NCI-H187 treated with DMSO at 0.1 percent for 48 hours (cell line): Measurements from ENCODE around the gene APBA2.

ENCODE experiments used
- DNase-seq: peaks from one replicate; lab custom pipeline; 2025; lab: John Stamatoyannopoulos, UW

APBA2 gene

DNA sequence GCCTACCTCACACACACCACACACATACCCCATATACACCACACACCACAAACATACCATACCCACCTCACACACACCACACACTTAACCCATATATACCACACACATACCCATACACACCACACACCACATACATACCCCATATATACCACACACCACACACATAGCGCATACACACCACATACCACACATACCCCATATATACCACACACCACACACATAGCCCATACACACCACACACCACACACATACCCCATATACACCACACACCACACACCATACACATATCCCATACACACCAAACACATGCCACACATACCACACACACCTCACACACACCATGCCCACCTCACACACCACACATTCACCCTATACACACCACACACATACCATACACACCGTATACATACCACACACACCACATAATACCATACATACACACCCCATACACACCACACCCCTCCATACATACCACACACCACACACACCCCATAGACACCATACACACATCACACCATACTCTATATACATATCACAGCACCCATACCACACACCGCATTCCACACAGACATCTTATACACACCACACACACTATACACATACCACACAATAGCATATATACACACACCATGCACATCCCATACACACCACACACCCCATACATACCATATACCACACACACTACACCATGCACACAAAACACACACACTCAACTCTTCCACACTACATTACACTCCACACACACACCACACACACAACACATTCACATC is 29.5 kb downstream of the APBA2 start:
- DNase-seq, result no peak

DNA sequence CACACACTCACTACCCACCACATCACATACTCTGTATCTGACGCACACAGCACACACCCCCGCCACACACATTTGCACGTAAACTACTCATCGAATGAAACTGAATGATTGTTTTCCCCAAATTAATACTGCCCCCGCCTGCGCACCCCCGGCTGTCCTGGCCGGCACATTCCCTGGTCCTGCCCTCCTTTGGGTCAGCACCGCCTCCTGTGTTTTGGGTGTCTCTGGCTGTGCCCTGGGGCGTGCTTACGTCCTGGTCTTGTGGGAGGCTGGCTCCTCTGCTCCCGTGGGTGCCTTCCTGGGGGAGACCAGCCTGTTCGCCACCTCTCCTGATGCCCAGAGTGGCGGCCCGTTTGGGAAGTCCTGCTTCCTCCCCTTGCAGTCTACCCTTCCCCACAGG is 30.2 kb downstream of the APBA2 start:
- DNase-seq, result no peak

DNA sequence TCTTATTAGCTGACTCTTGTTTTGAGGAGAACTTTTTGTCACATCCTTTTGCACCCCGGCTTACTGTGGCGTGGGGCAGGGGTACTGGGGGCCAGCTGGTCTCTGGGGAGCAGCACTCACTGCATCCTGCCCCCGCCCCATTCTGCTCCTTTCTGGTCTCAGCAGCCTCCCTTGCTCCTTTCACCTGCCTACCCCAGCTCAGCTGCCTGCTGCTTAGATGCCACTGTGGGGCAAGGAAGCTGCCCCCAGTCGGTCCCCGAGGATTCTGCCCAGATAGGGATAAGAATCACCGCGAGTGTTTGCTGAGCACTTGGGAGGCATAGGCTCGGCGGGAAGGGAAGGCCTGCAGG is 32.0 kb downstream of the APBA2 start:
- DNase-seq, result no peak

DNA sequence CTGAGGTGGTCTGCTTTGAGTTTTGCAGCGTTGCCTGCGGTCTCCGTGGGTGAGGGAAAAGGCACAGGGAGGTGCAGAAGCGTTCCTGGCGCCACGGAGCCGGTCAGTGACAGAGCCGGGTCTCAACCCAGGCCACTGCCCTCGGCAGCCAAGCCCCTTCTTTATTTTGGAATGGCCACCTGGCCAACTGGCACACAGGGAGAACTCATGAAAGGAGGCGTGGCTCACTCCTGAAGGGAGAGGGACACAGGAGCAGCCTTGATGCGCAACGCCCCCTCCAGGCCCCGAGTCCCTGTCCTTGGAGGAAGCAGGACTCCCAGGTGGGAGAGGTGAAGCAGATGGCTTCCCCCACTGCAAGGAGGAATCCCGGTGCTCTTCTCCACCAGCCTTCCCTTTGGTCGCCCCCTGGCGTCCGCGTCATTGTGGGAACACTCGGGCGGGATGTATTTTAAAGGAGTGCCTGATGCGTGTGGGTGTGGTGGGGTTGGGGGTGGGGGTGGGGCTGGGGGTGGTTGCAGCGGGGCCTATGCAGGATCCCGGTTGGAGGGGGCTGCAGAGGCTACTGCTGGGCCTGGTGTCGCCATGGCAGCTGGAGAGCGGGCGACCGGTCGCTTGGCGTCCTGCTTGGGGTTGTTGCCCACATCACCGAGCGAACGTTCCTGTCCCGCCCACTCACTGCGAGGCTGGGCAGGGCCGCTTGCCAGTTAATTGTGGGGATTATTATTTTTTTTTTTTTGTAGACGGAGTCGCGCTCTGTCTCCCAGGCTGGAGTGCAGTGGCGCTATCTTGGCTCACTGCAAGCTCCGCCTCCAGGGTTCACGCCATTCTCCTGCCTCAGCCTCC is 32.6 kb downstream of the APBA2 start:
- no peak for DNase-seq

DNA sequence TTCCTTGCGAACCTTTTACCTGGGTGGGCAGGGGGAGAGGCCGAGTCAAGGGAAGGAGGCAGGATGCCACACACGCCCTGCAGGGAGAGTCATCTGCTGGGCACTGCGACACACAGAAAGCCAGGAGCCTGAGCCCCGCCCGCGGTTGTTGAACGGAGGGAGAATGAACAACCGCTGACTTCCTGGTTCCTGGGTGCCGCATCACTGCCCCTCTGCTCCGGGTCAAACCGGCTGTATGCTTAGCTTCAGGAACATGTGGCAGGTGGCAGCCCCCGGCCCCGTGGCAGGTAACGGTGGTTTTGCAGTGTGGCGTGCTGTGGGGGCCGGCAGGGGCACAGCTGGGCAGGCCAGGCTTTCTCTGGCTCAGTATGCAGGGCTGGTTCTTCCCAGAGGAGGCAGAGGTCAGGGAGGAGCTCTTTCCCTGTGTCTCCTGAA is 33.4 kb downstream of the APBA2 start:
- DNase-seq, result no peak

DNA sequence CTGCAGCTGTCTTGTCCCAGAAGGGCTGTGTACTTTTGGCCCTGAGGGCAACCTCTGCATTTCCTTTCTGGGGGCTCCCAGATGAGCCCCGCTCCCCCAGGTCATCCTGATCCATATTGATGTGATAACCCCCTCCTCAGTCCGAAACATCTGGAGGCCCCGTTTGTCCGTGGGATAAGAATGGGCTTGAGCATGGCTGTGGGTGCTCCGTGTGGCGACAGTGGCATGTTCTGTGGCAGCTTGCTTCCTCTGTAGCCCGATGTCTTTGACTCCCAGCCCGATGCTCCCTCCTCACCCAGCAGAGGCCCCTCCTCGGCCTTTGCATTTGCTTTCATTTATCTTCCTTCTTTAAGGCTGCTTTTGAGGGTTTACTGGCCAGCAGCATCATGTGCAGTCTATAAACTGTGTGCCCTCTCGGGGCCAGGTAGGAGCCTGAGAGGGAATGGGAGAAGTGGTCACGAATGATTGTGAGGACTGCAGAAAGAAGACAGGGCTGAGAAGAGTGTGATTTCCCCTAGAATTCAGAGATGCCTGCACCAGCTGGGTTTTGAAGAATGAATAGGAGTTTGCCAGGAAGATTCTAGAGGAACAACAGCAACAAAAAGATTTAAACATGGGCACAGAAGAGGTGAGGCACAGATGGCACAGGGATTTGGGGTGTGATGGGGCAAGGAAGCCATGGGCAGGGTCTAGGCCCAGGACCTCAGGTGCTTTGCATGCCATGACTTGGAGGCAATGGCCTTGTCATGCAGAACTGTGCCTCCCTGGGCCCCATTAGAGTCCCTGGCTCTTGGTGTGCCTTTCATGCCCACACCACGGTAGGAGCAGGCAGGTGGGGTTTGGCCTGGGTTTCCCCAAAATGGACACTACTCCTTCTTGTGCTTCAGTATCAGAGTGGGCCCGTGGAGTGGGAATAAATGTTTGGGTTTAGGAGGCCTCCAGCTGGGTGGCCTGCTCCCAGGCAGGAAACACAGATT is 34.2 kb downstream of the APBA2 start:
- DNase-seq, result no peak

DNA sequence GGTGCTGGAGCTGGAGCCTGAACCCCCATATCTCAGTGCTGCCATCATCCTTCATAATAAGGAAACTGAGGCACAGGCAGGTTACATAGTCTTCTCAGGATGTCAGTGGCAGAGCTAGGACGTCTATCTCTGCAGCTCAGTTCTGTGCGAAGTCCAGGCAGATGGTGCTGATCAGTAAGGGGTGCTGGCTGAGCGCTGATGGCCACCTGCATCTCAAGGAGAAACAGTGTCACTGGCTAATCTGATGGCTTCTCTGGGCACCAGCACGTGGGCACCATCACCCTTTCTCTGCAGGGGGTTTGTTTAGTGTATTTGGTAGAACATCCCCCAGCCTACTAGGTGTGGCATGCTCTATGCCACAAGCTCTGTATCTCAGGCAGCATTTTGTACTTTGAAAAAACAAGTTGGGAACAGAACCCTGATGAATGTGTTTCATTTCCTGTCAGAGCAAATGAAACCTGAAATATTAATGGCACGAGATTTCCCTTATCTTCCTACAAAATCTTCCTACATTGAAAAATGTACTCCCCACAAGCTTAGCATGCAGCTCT is 35.1 kb downstream of the APBA2 start:
- DNase-seq, result no peak

DNA sequence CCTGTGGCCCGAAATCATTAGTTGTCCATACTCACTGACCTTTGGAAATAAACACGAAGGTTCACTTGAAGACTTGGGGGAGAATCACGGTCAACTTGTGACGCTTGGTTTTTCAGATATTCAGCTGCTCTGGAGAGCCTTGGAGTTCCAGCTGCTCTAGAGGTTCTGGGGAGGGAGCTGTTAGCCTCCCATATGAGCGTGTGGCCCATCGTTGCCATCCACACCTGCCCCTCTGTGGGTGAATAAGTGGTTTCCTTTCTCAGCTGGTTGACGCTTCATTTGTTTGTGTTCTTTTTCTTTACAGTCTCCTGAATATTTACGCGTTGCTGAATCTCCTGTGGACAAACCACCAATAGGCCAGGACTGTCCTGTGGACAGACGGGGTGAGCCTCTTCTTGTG is 35.6 kb downstream of the APBA2 start:
- peak; percentile 1 for DNase-seq

DNA sequence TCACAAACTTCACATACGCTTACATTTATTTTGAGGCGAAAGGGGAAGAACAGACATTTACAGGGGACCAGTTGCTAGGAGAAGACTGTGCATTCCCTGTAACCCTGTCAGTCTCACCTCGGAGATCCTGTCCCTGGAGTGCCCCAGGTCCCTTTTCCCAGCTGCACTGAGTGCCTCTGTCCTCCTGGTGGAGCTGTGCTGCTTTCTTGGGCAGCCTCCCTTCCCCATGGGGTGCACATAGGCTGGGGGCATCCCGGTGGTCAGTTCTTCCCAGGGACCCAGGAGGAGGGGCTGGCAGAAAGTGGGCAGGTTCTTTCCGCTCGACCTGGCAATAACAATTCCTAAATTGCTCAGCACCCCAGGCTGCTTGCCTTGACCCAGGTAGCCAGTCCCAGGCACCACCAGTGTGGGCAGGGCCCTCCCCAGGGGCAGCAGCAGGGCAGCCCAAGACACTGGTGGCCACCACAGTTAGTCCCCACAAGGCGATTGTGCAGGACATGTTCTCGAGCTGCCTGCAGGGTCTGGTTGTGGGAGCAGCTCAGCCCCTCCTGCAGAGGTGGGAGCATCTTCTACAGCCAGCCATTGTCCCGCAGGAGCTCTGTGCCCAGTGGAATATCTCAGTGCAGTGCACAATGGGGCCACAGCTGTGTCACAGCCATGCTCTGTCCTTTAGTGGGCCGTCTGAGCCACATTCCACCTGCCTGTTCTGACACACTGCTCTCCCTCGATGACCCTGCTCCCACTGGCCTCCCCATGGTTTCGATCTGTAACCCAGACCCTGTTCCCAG is 36.3 kb downstream of the APBA2 start:
- DNase-seq, result no peak

DNA sequence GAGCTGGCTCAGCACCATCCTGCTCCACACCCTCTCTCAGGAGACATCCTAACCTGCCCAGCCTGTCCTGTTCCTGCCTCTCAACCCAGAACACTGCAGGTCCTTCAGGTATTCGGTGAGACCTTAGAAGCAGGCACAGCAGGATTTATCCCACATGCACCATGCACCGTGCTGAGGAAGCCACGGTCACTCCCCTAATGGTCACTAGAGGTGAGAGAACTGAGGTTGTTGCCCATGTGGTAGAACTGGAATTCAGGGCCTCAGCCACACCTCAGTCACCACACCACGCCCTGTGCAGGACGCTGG is 36.9 kb downstream of the APBA2 start:
- no peak for DNase-seq

DNA sequence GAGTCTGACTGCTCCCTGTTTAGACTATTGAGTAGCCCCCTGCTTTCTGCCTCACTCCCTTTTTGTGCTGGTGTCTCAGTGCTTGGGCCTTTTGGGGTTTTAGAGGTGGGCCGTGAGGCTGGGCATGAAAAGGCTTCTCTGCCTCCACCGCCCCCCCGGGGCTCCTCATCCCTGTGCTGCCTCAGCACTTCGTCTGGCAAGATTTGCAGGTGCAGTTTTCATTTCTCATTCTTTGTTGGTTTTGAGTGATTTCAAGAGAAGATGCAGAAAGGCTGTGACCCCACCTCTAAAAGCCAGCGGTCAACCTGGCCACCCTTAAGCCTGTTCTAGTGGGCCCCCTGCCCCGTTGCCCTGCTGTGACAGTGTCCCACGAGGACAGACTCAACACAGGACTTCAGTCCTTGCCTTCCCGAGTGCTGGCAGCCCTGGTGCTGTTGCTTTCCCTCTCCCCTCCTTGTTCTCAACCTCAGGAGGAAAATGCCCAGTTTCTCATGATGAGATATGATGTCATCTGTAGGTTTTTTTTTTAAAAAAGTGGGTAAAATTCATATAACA is 38.0 kb downstream of the APBA2 start:
- DNase-seq, result no peak

DNA sequence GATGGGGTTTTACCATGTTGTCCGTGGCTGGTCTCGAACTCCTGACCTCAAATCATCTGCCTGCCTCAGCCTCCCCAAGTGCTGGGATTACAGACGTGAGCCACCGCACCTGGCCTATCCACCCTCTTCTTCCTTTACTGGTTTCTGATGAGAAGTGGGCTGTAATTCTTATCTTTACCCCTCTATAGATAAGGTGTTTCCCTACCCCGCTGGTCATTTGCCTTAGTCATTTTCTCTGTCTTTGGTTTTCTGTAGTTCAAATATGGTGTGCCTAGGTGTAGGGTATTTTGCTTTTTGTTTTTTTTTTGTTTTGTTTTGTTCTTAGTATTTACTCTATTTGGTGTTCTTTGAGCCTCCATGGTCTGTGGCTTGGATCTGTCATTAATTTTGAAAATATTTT is 41.3 kb downstream of the APBA2 start:
- DNase-seq, result no peak

DNA sequence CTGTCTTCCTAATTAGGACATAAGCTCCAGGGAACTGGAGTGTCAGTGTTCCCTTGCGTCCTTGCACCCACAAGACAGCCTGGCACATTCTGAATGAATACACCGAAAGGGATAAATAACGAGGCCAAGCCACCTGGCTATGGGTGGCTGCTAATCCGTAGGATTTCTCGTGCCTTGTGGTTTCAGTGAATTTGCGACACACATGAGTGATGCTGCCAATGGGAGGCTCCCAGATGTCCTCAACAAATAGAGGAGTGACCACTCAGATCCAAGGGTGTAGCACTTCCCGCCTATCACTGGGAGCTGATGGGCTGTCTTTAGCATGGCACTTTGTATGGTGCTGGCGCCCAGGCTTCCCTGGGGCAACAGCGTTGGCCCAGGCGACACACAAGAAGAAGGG is 43.4 kb downstream of the APBA2 start:
- no peak for DNase-seq

DNA sequence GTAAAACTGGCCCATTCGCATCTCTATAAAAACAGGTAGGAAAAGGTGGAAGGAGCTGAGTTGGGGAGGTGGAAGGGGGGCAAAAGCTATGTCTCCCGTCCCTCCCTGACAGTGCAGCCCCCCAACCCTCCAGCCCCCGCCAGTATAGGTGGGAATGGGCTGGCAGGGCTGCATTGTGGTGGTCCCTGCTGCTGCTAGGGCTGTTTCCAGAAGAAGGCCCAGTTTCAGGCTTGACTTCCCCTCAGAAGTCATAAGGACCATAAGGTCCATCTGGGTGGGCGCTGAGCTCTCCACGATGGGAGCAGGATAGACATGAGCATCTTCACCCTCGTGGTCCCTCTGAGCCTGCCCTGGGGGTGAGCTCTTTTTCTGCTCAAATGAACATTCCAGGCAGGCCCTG is 44.2 kb downstream of the APBA2 start:
- DNase-seq, result no peak

DNA sequence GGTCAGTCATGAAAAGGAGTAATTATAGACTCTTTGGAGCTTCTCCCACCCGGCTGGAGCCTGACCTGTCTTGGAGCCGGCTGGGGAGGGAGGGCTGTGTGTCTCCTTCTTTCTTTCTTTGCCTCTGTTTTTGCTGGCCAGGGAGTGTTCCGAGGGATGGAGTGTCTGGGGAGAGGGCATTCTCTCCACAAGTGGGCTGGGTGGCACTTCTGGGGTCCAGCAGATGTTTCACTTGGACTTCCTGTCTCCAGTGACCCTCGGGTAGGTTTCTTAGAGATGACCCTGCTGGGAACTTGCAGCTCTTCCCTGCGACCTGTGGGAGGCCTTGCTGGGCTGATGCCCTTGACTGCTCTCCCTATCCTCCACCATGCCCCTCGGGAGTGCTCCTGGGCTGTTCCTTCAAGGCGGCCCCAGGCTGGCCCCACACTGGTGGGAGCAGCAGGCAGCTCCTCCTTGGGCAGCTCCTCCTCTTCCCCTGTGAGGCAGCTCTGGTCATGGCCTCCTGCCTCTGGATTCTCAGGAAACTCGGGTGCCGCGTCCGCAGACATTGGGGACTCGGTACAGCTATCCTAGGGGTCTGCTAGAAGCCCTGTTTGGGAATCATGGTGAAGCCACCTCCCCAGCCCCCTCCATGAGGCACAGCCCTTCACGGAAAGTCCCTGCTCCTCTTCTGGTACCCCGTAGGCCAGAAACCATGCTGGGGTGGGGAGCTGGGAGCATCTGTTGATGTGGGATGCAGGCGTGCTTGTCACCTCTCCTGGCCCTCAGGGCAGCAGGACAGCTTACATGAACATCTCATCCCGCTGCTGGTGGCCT is 44.9 kb downstream of the APBA2 start:
- DNase-seq, result no peak

DNA sequence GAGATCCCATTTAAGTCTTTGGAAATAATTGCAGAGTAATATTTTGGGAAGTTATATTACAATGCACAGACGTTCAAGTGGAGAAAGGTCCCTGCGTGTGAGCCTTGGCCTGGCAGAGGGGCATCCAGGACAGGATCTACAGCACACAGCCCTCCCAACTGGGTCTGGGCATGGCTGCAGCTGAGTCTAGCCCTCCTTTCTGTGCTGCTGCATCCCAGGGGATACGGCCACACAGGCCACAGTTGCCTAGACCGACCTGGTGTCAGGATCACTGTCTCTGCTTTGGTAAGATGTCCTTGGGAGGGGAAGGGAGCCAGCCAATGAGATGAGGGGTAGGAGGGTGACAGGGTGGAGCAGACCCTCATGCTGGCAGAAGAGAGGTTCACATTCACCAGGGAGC is 46.1 kb downstream of the APBA2 start:
- DNase-seq, result no peak

DNA sequence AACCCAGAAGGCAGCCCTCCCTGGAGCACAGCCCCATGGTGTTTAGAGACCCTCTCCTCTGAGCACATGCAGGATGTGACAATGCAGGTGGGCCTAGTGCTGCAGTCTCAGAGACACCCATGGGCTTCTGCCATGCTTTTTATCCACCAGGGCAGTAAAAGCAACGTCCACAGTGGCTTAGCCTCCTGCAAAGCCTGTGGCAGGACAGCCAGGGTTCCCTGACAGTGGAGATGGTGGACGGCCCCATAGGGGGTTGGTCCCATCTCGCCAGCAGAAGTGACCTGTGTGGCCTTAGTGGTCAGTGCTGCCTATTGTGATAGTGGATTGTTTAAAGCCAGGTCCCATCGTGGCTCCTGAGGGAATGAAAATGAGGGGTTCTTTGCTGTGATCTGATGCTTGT is 46.6 kb downstream of the APBA2 start:
- DNase-seq, result no peak

DNA sequence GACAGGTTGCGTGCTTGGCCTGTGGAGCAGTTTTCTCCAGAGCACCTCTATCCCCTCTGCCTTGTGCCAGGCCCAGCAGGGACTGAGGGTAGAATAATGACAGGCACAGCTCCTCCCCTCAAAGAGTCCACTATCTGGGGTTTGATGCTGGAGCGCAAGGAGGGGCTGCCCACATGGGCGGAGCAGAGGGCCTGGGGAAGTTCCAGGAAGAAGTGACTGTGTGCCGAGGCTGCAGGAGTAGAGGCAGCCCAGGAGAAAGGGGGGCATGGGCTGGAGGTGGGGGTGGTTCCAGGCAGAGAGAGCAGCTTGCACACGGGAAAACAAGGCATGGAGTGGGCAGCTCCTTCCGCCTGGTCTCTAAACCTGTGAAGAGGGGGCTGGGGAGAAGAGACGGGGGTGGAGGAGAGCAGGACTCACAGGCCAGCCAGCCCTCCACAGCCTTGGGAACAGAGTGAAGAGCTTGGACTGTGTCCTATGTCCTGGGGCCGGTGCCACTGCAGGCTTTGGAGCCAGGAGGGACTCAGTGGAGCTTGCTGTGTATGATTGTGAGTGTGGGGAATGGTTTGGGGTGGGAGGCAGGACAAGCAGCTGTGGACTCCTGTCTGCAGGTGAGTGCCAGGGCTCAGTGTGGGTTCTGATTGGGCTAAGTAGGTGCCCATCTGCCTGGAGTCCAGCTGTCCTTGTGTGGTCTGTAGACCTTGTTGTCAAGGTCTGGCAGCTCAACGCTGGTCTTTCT is 48.1 kb downstream of the APBA2 start:
- no peak for DNase-seq

DNA sequence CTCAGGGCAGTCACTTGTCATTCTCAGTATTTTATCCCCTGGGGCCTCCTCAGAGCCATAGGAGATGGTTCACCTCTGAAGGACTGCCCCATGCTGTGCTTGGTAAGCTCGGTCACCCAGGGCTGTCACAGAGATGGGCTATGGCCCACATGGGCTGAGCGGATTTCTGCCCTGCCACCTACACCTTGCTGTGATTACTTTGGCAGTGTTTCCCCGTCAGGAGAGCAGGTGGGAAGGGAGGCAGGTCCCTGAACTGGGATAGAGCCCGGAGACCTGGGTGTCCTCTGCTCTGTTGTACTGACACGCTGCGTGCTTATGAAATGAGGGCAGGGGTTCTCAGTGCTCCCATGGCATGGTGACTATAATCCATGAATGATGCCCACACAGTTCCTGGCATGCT is 48.9 kb downstream of the APBA2 start:
- DNase-seq, result no peak

DNA sequence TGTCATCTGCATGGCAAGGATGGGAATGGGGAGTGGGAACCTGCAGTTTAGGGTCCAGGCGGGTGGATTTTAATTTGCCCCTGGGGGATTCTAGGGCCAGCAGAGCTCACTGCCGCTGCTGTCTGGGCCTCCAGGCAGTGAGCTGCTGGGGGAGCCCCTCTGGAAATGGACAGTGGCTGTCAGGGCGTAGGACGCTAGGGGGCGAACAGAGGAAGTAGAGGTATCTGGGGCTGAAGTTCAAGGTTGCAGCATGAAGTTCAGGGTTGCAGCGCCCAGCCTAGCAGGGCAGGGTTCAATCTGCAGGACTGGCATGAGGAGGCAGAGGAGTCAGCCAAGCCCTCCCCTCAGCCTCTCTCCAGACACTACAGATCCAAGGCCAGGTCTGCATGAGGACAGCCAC is 49.5 kb downstream of the APBA2 start:
- no peak for DNase-seq
